ENCODE results near the gene DNAH17. TPM values are rescaled to one million over a fixed set of nuclear protein-coding genes. Genes with fewer than 3 reads are reported as not detected.

Gene DNAH17
- total and polyA plus RNA-seq, 2 donors (not counting 3 experiments of a cell fraction or from before 2014, with no cell fraction given), result not detected

DNA sequence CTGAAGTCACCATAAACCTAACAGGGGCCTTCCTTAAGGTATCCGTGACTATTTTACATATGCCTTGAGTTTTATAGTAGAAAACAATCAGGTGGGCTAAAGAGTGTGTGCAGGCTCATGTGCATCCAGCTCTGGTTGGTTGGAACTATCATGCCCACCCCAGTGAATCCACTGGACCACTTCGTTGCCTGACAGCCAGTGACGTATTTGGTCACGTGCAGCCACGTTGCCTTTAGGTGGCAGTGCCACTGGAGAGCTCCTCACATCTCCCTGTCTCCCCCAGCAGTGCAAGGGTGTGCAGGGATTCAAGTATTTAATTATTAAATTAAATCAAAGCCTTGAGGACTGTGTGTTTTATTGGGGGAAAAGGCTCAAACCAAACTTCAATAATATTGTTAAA lies 42.1 kb upstream of the DNAH17 start:
- H3K36me3 ChIP-seq (ENCODE audit: control insufficient read depth in 2 of 2, extremely low read depth in 1 of 2, insufficient read depth in 2 of 2, low read length in 2 of 2), result no peaks in the 10 kb centered on the region
- ChIA-PET CTCF (no interaction called here), POLR2A (no interaction called here)
- no peak overlapping the region for H3K4me3 ChIP-seq (replicated peaks in 1 of 3; ENCODE audit: insufficient read depth in 1 of 3, low read depth in 1 of 3, low read length in 3 of 3)
- no peak for DNase-seq (ENCODE audit: low read depth, low spot score)
- intact Hi-C loops (cut with micrococcal nuclease), result no loop called here
- no peak overlapping the region for H3K9ac ChIP-seq (replicated peaks; ENCODE audit: extremely low read depth, insufficient read depth, low read length)
- H3K9me1 ChIP-seq (replicated peaks; ENCODE audit: control insufficient read depth, extremely low read depth, insufficient read depth, low read length), result no peaks in the 10 kb centered on the region
- H3K79me2 ChIP-seq (ENCODE audit: control insufficient read depth, insufficient read depth, low read length), result no peaks in the 10 kb centered on the region
- no peak overlapping the region for H2AFZ ChIP-seq (ENCODE audit: low read depth, low read length)
- no peaks in the 10 kb centered on the region for H3K4me1 ChIP-seq (ENCODE audit: control insufficient read depth, extremely low read depth, insufficient read depth, low read length)
- no peak overlapping the region for H3K4me2 ChIP-seq (ENCODE audit: insufficient read depth, low read length)
- H3K27me3 ChIP-seq (ENCODE audit: control insufficient read depth in 2 of 2, insufficient read depth in 2 of 2, low read length in 2 of 2), result peaks cover 0 to 6% of the 10 kb centered on the region in 2 experiments
- H3K27ac ChIP-seq (ENCODE audit: insufficient read depth, low read depth, low read length), result no peak overlapping the region
- no peaks in the 10 kb centered on the region for H3K9me3 ChIP-seq (replicated peaks; ENCODE audit: control insufficient read depth, insufficient read depth, low read length)
- no TSS peak for BruUV-seq (replicated peaks)
- no peak for TF ChIP-seq POLR2AphosphoS5 (IDR thresholded peaks at IDR 0.05; ENCODE audit: insufficient read depth, low read depth, low read length)
- TF ChIP-seq, protein P1, sequence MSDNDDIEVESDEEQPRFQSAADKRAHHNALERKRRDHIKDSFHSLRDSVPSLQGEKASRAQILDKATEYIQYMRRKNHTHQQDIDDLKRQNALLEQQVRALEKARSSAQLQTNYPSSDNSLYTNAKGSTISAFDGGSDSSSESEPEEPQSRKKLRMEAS (IDR thresholded peaks at IDR 0.05; ENCODE audit: insufficient read depth, insufficient read length), result no peak
- TF ChIP-seq EZH2 (IDR thresholded peaks at IDR 0.05; ENCODE audit: borderline replicate concordance, low read depth, low read length, severe bottlenecking), result no peak
- TF ChIP-seq FOS (IDR thresholded peaks at IDR 0.05; ENCODE audit: borderline replicate concordance, insufficient read depth, low read length), result no peak
- no peak for TF ChIP-seq MYC (IDR thresholded peaks at IDR 0.05; ENCODE audit: low read depth, low read length)
- TF ChIP-seq, protein P2, sequence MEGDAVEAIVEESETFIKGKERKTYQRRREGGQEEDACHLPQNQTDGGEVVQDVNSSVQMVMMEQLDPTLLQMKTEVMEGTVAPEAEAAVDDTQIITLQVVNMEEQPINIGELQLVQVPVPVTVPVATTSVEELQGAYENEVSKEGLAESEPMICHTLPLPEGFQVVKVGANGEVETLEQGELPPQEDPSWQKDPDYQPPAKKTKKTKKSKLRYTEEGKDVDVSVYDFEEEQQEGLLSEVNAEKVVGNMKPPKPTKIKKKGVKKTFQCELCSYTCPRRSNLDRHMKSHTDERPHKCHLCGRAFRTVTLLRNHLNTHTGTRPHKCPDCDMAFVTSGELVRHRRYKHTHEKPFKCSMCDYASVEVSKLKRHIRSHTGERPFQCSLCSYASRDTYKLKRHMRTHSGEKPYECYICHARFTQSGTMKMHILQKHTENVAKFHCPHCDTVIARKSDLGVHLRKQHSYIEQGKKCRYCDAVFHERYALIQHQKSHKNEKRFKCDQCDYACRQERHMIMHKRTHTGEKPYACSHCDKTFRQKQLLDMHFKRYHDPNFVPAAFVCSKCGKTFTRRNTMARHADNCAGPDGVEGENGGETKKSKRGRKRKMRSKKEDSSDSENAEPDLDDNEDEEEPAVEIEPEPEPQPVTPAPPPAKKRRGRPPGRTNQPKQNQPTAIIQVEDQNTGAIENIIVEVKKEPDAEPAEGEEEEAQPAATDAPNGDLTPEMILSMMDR (IDR thresholded peaks at IDR 0.05; ENCODE audit: extremely low read depth in 1 of 2, insufficient read depth in 1 of 2, low read depth in 1 of 2, low read length in 2 of 2), result no peak
- TF ChIP-seq JUN (IDR thresholded peaks at IDR 0.05; ENCODE audit: borderline replicate concordance, insufficient read depth, insufficient read length, low read depth), result no peak
- TF ChIP-seq GATA2 (IDR thresholded peaks at IDR 0.05; ENCODE audit: insufficient read depth, insufficient read length, low read depth, low read length), result no peak
- no peak for FAIRE-seq
- dilution Hi-C loops (cut with MboI; ENCODE audit: extremely low pct_ligation_motif_present, low sequenced_read_pairs), result no loop called here
- H4K20me1 ChIP-seq (replicated peaks; ENCODE audit: control insufficient read depth, extremely low read depth, insufficient read depth, low read length), result no peaks in the 10 kb centered on the region

Data from endothelial cell of umbilical vein (primary cell).